ENCODE data around the gene CPNE9.

Gene CPNE9

DNA sequence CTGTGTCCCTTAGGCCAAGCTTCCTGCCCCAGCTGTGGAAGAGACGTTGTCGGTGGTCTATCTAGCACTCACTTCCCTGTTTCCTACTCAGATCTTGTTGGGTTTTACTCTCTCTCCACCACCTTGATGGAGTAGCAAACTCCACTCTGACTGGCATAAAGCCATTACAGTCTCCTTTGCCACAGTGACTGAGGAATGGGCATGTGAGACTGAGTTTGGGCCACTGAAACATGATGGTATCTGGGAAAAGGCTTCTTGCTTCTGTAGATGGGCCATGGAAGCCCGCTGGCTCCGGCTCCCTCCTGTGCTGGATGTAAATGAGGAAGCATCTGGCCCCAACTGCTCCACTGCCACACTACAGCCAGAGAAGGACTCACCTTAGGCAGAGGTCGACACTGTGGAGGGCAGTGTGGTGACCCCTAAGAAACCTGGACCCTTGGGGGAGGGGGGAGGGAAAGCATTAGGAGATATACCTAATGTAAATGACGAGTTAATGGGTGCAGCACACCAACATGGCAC is 75.5 kb downstream of the CPNE9 start:
- DNase-seq (ENCODE audit: low spot score) = no peak
